Skin of body (tissue), 2 donors: ENCODE measurements around the gene CD3E. TPM values are rescaled to one million over a fixed set of nuclear protein-coding genes. Genes with fewer than 3 reads are reported as not detected.
A peak's percentile ranks its signal among the peaks of the same experiment; 100 is the strongest.

ENCODE experiments used
- DNase-seq: peaks from one replicate; lab custom pipeline; 2025; lab: John Stamatoyannopoulos, UW
- total RNA-seq: library from RNA; depleted of rRNA; stranded (reverse); fragments of >200 nt; gene quantifications from one replicate; pipeline ENCODE4 v1.2.3, GENCODE V29; 2014

CD3E gene
- total RNA-seq, 1 donor from 2014 or later = 0.30 TPM

DNA sequence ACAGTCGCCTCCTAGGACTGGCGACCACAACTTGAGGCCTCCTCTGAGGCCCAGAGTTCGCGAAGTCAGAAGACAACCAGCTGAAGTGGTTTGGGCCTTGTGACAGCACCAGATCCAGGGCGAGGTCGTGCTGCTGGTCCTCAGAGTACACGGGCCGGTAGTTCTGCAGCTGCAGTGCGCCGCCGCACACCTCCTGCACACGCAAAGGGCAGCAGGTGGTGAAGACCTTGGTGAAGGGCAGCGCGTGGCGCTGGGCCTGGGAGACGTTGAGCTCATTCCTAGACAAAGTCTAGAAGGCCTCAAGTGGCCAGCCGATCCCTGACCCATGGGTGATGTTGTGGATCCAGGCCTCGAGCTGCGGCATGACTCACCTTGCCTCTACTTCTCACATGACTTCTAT lies 18.2 kb downstream of the CD3E start:
- no peak for DNase-seq

- no peak for DNase-seq
Observed at GRCh38 chr11:118325283-118325682, 20.8 kb downstream of the CD3E start.

DNA sequence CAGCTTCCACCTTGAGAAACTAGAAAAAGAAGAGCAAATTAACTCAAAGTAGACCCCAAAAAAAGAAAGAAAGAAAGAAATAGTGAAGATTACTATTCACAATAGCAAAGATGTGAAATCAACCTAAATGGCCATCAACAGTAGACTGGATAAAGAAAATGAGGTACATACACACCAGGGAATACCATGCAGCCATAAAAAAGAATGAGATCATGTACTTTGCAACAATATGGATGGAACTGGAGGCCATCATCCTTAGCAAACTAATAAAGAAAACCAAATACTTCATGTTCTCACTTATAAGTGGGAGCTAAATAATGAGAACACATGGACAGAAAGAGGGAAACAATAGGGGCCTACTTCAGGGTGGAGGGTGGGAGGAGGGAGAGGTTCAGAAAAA lies 24.2 kb downstream of the CD3E start:
- no peak for DNase-seq

- DNase-seq = no peak
Observed at GRCh38 chr11:118334745-118335144, 30.2 kb downstream of the CD3E start.

- no peak for DNase-seq
Observed at GRCh38 chr11:118338637-118339061, 34.1 kb downstream of the CD3E start.

DNA sequence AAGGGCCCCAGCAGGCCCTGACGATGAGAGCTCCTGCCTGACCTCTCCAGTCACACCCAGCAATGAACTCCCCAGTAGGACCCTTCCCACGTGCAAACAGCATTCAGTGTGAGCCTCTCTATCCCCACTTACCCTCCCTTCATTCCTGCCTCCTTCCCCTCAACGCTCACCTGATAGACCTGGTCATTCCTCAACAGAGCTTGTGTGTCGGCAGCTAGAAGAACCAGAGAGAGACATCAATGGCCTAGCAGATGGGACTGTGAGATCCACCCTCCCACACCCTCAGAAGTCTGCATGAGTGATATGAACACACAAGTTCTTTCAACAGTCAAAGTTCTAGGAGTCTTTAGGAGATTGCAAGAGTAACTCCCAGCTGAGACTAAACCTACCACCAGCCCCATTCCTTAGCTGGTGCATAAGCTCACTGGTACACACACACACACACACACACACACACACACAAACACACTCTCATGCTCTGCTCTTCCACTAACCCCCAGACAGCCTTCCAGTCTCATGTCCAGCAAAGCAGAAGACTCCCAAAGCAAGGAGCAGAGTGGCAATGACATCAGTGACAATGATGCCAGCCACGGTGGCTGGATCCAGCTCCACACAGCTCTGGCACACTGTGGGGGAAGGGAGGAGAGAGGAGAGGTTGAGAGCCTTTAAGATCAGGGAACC lies 34.9 kb downstream of the CD3E start:
- no peak for DNase-seq

DNA sequence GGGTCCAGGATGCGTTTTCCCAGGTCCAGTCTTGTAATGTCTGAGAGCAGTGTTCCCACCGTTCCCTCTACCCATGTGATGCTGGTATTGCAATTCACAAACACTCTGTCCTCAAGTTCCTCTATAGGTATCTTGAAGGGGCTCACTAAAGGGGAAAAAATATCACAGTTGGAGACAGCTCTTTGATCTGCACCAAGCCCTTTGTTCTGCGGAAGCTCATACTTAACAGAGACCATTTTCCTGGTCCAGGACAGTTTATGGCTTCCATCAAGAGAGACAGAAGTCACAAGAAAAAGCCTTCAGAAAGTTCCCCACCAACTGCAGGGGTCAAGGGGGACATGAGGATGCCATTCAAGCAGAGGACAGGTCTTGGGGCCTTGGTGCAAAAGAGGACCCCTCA lies 35.9 kb downstream of the CD3E start:
- no peak for DNase-seq

DNA sequence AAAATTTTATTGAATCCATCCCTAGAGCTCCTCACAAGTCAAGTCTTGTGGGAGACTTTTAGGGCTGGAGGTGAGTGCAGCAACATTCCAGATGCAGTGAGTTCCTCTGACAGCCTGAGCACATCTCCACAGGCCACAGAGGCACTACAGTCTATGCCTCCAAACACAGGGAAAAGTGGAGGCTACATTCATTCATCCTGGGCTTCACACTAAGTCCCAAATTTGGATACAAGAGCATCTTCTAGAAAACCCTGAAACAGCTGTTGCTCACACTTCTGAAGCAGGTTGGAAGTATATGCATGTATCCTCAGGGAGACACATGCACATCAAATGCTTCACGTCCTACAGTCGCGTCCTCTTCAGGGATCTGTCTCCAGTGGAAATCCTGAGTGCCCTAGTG lies 36.7 kb downstream of the CD3E start:
- DNase-seq = no peak

DNA sequence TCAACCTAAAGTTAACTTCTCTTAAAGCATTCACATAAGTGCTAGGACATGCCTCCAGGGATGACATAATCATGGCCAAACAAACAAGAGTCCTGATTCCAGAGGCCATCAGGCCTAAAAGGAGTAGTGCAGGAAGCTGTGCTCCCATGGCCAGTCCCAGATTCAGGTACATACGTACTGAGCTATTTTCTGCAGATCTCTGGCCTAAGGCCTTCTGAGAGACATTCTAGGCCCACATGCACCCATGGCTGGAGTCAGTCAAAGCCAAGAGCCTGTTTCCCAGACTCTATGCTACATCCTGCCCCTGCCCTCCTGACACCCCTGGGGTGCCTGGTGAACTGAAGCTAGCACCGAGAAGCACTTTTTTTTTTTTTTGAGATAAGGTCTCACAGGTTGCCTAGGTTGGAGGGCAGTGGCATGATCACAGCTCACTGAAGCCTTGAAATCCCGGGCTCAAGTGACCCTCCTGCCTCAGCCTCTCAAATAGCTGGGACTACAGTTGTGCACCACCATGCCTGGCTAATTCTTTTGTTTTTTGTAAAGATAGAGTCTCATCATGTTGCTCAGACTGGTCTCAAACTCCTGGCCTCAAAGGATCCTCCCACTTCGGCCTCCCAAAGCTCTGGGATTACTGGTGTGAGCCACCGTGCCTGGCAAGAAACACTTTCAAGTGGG lies 37.4 kb downstream of the CD3E start:
- no peak for DNase-seq

- no peak for DNase-seq
Observed at GRCh38 chr11:118342503-118343161, 38.1 kb downstream of the CD3E start, which contains the start of gene CD3D. Gene CD3D, minus strand, starts transcription at chr11:118342705. Its CDS starts 98 bp downstream, at chr11:118342607.

GRCh38 chr11:118343248-118343647 lies 38.7 kb downstream of the CD3E start:
- DNase-seq = no peak

DNA sequence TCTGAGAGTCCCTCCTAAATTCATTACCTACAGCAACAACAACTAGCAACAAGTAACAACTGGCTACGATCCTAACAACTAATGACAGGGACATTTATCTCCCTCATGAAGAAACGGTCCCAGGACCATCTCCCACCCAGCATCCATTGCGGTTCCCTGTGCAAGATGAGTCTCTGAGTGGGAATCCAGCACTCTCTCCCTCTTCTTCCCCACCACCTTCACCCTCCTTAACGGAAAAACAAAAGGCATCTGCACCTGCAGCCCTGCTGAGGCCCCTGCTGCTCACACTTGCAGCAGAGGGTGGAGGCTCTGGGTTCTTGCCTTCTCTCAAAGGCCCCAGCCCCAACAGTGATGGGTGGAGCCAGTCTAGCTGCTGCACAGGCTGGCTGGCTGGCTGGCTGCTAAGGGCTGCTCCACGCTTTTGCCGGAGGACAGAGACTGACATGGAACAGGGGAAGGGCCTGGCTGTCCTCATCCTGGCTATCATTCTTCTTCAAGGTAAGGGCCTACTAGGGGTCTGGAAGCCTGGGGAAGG lies 39.5 kb downstream of the CD3E start, which contains the start of gene CD3G:
Gene CD3G (plus strand): TSS at position 364 of the 535 bp plus-strand sequence. CDS start 80 bp downstream, at position 444.
- no peak for DNase-seq

DNA sequence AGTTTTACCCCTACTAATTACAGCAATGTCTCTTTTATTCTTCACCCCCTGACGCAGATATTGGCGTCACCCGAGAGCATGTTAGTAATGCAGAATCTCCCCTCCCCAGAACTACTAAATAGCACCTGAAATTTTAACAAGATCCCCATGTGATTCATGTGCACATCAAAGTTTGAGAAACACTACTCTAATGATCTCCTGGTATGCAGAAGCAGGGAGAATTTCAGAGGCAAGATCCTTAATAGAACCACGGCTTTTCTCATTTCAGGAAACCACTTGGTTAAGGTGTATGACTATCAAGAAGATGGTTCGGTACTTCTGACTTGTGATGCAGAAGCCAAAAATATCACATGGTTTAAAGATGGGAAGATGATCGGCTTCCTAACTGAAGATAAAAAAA lies 44.9 kb downstream of the CD3E start:
- DNase-seq = no peak

- no peak for DNase-seq
Observed at GRCh38 chr11:118353084-118353710, 48.7 kb downstream of the CD3E start.

DNA sequence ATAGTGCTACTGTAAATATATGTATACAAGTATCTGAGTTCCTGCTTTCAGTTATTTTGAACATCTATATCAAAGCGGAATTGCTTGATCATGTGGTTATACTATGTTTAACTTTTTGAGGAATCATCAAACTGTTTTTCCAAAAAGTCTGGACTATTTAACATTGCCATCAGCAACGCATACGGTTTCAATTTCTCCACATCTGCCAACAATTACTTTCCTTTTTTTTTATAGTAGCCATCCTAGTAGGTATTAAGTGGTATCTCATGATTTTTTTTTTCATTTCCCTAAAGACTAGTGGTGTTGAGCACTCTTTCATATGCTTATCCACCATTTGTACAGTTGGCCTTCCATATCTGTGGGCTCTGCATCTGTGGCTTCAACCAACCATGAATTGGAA lies 53.5 kb downstream of the CD3E start:
- no peak for DNase-seq

DNA sequence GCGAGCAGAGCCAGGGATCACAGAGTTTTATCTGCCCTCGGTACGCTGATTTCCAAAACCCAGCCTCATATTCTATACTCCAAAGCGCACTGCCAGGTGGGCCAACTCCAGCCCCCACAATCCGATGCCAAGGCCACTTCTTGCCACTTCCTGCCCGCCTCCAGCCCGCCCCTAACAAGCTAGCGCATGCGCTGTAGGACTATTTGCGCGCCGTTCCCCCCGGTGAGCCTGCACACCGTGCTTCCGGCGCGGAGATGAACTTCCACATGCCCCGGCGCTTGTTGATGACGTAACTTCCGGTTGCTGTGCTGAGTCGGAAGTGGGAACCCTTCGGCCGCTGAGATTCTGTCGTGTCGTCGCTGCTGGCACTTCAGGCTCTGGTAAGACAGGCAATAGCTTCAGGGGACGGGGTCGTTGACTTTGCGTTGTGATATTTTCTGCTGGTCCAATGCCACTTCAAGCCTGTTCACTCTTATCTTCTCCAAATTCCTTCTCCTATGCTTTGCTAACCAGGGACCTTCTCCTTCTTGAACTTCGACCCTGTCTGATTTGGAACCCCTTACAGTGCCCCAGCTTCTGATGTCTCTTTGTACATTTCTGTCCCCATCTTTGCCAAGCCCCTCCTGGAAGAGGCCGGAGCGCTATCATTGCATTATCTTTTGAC lies 54.9 kb downstream of the CD3E start, which contains the start of gene UBE4A:
Gene UBE4A (plus strand): TSS at position 306 of the 664 bp plus-strand sequence. CDS start 5,481 bp downstream, outside the sequence.
- DNase-seq = peak; percentile 90

- no peak for DNase-seq
Observed at GRCh38 chr11:118364956-118365615, 60.6 kb downstream of the CD3E start.
